Tibial nerve (tissue), 4 donors: Measurements from ENCODE around the gene SEPTIN11. TPM values are rescaled to one million over a fixed set of nuclear protein-coding genes. Genes with fewer than 3 reads are reported as not detected.

Experiments used
- DNase-seq, 2 donors: peaks; one replicate each; pipeline ENCODE4 v3.0.0-alpha.2; 2019; ENCODE audit warnings: low spot score in 2 of 2
- H3K27ac ChIP-seq, 4 donors: fragments of 200-600 bp; sonication (generic) in 3 of 4; one replicate each; pipeline ENCODE4 v1.5.1; 2017 to 2019; ENCODE audit warnings: mild to moderate bottlenecking in 1 of 4
- H3K27me3 ChIP-seq, 2 donors: fragments of 200-600 bp; sonication (generic) in 1 of 2; one replicate each; pipeline versions ENCODE4 v1.5.1 to v1.6.0; 2017 to 2019
- H3K36me3 ChIP-seq, 3 donors: fragments of 200-600 bp; sonication (generic); one replicate each; pipeline ENCODE4 v1.5.1; 2018 to 2019
- H3K4me1 ChIP-seq, 4 donors: fragments of 200-600 bp; sonication (generic) in 3 of 4; one replicate each; pipeline ENCODE4 v1.5.1; 2017 to 2019
- H3K4me3 ChIP-seq, 4 donors: fragments of 200-600 bp; sonication (generic) in 3 of 4; one replicate each; pipeline ENCODE4 v1.5.1; 2017 to 2019; ENCODE audit warnings: mild to moderate bottlenecking in 1 of 4, moderate library complexity in 1 of 4
- H3K9me3 ChIP-seq, 4 donors: fragments of 200-600 bp; sonication (generic) in 3 of 4; one replicate each; pipeline ENCODE4 v1.5.1; 2017 to 2019
- CTCF ChIP-seq, 5 experiments: fragments of 200-600 bp in 3 of 5; fragments of 450-650 bp in 2 of 5; sonication (generic) in 3 of 5; IDR thresholded peaks; one replicate each; pipeline ENCODE4 v1.5.1; 2016 to 2019; ENCODE audit warnings: antibody characterized with exemption in 5 of 5, mild to moderate bottlenecking in 3 of 5, moderate library complexity in 2 of 5
- EP300 ChIP-seq, 2 donors: sonication (generic); formaldehyde crosslinking; IDR thresholded peaks; one replicate each; pipeline ENCODE4 v1.6.1; 2017; ENCODE audit warnings: antibody characterized with exemption in 2 of 2, mild to moderate bottlenecking in 1 of 2
- POLR2A ChIP-seq, 2 donors: fragments of 450-650 bp; IDR thresholded peaks; one replicate each; pipeline ENCODE4 v1.6.1; 2017; ENCODE audit warnings: antibody characterized with exemption in 2 of 2, mild to moderate bottlenecking in 2 of 2, moderate library complexity in 2 of 2
- WGBS, 2 donors: methylation state at CpG; one replicate each; pipeline ENCODE4 v1.1.5; 2018; 5-methylcytosine and 5-hydroxymethylcytosine counted together
- total RNA-seq, 4 donors: library from RNA; depleted of rRNA; stranded (reverse); fragments of >200 nt; gene quantifications; one replicate each; pipeline ENCODE4 v1.1.0, GENCODE V29; 2016

Gene SEPTIN11
- total RNA-seq, 4 donors from 2014 or later = 111 to 205 (median 176) TPM

DNA sequence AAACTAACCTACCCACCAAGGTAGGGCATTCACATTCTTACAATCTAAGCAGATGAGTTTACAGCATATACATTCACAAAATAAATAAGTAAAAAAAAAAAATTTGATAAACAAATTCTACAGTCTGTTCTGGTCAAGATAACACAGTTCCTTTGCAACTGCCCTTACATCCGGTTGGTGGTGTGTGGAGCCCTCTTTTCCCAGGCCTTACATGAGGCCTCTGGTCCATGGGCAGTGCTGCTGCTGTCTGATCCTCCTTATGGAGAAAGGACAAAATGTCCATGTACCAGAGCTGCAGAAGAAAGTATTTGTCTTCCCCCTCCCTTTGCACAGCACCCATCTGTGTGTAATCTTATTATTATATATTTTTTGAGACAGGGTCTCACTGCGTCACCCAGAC lies 2.2 kb upstream of the SEPTIN11 start:
- H3K27me3 ChIP-seq = no peaks in the 10 kb centered on the region
- TF ChIP-seq POLR2A (IDR thresholded peaks at IDR 0.05) (no peak), EP300 (IDR thresholded peaks at IDR 0.05) (no peak), CTCF (IDR thresholded peaks at IDR 0.05) (no peak)
- H3K9me3 ChIP-seq = peaks cover 0 to 18% (median 0%) of the 10 kb centered on the region in 4 donors
- WGBS, 2 donors = 66 to 86% methylated on average over 2 of the region's 2 CpGs
- H3K4me1 ChIP-seq = peaks cover 0 to 27% (median 4%) of the 10 kb centered on the region in 4 donors
- no peak for DNase-seq
- no peaks in the 10 kb centered on the region for H3K36me3 ChIP-seq
- peak overlapping the region in 2 of 4 donors; percentile 90 to 95 for H3K27ac ChIP-seq
- no peak overlapping the region for H3K4me3 ChIP-seq

- H3K4me3 ChIP-seq = peak overlapping the region; percentile 67 to 83 (median 72)
- WGBS, 2 donors = 4 to 8% methylated on average over 24 to 49 of the region's 60 CpGs
- peak; percentile 34 to 52 for DNase-seq
- peaks cover 0 to 6% (median 0%) of the 10 kb centered on the region in 4 donors for H3K9me3 ChIP-seq
- no peaks in the 10 kb centered on the region for H3K27me3 ChIP-seq
- TF ChIP-seq EP300 (IDR thresholded peaks at IDR 0.05) = peak in 1 of 2 donors; percentile 17
- TF ChIP-seq CTCF (IDR thresholded peaks at IDR 0.05) = no peak
- no peaks in the 10 kb centered on the region for H3K36me3 ChIP-seq
- peaks cover 0 to 38% (median 4%) of the 10 kb centered on the region in 4 donors for H3K4me1 ChIP-seq
- H3K27ac ChIP-seq = peak overlapping the region; percentile 86 to 95 (median 90)
These were observed 893 bp upstream of the SEPTIN11 start for GRCh38 chr4:76948443-76949275.

- peak; percentile 31 to 47 for DNase-seq
- TF ChIP-seq POLR2A (IDR thresholded peaks at IDR 0.05) (no peak), EP300 (IDR thresholded peaks at IDR 0.05) (peak in 1 of 2 donors; percentile 42)
- Histone ChIP-seq H3K27ac (peak overlapping the region; percentile 86 to 95 (median 90)), H3K36me3 (no peaks in the 10 kb centered on the region), H3K4me3 (peak overlapping the region; percentile 67 to 83 (median 72)), H3K4me1 (peaks cover 0 to 43% (median 4%) of the 10 kb centered on the region in 4 donors), H3K9me3 (peaks cover 0 to 5% (median 0%) of the 10 kb centered on the region in 4 donors), H3K27me3 (no peaks in the 10 kb centered on the region)
- WGBS, 2 donors = 0 to 1% methylated on average over 62 to 69 of the region's 69 CpGs
These were observed 752 bp downstream of the SEPTIN11 start for GRCh38 chr4:76950052-76950955.

- peak overlapping the region in 3 of 4 donors; percentile 90 to 95 (median 90) for H3K27ac ChIP-seq
- no peak for DNase-seq
- TF ChIP-seq EP300 (IDR thresholded peaks at IDR 0.05) (no peak), POLR2A (IDR thresholded peaks at IDR 0.05) (no peak), CTCF (IDR thresholded peaks at IDR 0.05) (no peak)
- WGBS, 2 donors = 2% methylated on average over 23 of the region's 23 CpGs
- H3K9me3 ChIP-seq = no peaks in the 10 kb centered on the region
- no peaks in the 10 kb centered on the region for H3K36me3 ChIP-seq
- peaks cover 0 to 44% (median 4%) of the 10 kb centered on the region in 4 donors for H3K4me1 ChIP-seq
- no peaks in the 10 kb centered on the region for H3K27me3 ChIP-seq
- H3K4me3 ChIP-seq = peak overlapping the region; percentile 67 to 83 (median 72)
These were observed 1.6 kb downstream of the SEPTIN11 start for GRCh38 chr4:76950956-76951671.

DNA sequence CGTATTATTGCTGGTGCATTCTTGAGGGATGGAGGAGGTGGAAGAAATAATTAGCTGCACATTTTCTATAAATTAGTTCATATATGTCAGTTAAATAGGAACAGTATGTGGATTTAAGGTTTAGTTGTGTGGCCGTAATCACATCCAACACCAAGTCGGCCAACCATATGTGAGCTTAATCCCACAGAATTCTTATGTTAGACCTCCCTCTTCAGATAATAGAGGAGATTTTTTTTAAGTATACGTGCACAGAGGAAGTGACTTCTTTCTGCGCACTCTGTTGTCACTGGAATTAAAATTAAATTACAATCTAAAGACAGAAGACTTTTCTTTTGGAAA lies 2.1 kb downstream of the SEPTIN11 start:
- Histone ChIP-seq H3K36me3 (no peaks in the 10 kb centered on the region), H3K4me1 (peaks cover 0 to 44% (median 4%) of the 10 kb centered on the region in 4 donors), H3K9me3 (no peaks in the 10 kb centered on the region), H3K27me3 (no peaks in the 10 kb centered on the region), H3K27ac (no peak overlapping the region), H3K4me3 (peak overlapping the region in 2 of 4 donors; percentile 70 to 74)
- DNase-seq = no peak
- 57 to 64% methylated on average over 5 of the region's 5 CpGs for WGBS, 2 donors
- no peak for TF ChIP-seq POLR2A (IDR thresholded peaks at IDR 0.05)
- TF ChIP-seq CTCF (IDR thresholded peaks at IDR 0.05) = no peak
- no peak for TF ChIP-seq EP300 (IDR thresholded peaks at IDR 0.05)
